Activated T-helper 17 cell treated with anti-CD3 and anti-CD28 coated beads, Interleukin-2, amount 50 U/mL, for 72 hours (primary cell): ENCODE measurements around the gene DAPL1. TPM values are rescaled to one million over a fixed set of nuclear protein-coding genes. Genes with fewer than 3 reads are reported as not detected.
"Not testable (repeated sequence)": the region's sequence is repeated elsewhere in the genome, so short reads cannot be mapped to it uniquely, and the experiment has no call there.

ENCODE experiments used
- ATAC-seq: fragments of 150-1000 bp; cut with Tn5 transposase; replicated peaks from 2 replicates; pipeline ENCODE4 v1.10.0; 2021; ENCODE audit warnings: mild to moderate bottlenecking, moderate library complexity
- H3K27ac Mint-ChIP-seq: one replicate; pipeline ENCODE4 v1.8.0; 2022; ENCODE audit warnings: mixed read lengths
- H3K27me3 Mint-ChIP-seq: one replicate; pipeline ENCODE4 v1.8.0; 2022; ENCODE audit warnings: mixed read lengths
- H3K36me3 Mint-ChIP-seq: one replicate; pipeline ENCODE4 v1.8.0; 2022; ENCODE audit warnings: low read depth, mild to moderate bottlenecking, mixed read lengths
- H3K4me1 Mint-ChIP-seq: one replicate; pipeline ENCODE4 v1.8.0; 2022; ENCODE audit warnings: mixed read lengths
- H3K4me3 Mint-ChIP-seq: one replicate; pipeline ENCODE4 v1.8.0; 2022; ENCODE audit warnings: mild to moderate bottlenecking, mixed read lengths
- H3K9me3 Mint-ChIP-seq: one replicate; pipeline ENCODE4 v1.8.0; 2022; ENCODE audit warnings: mixed read lengths
- total RNA-seq, 2 donors: library from RNA; stranded (reverse); gene quantifications; one replicate each; pipeline ENCODE4 v1.2.3, GENCODE V29; 2022

DAPL1 gene
- total RNA-seq, 2 donors from 2014 or later: not detected

DNA sequence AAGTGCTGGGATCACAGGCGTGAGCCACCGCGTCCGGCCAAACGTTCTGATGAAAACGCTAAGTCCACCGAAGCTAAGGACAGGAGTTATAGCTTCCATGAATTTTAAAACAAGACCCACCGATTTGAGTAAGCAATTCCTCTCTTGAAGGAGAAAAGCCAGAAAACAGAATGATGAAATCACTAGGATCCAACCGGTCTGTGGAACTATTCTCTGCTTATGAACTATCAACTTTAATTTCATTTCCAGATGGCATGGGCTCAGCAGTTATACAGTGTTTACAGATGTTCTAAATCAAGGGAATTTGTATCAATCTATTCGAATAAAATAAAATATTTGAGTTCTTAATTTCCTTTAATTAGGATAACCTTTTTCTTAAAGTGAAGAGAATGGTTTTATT lies 66.5 kb downstream of the DAPL1 start:
- not testable (repeated sequence) for H3K4me1 Mint-ChIP-seq, ATAC-seq, H3K4me3 Mint-ChIP-seq, H3K9me3 Mint-ChIP-seq, H3K36me3 Mint-ChIP-seq, H3K27ac Mint-ChIP-seq, H3K27me3 Mint-ChIP-seq

DNA sequence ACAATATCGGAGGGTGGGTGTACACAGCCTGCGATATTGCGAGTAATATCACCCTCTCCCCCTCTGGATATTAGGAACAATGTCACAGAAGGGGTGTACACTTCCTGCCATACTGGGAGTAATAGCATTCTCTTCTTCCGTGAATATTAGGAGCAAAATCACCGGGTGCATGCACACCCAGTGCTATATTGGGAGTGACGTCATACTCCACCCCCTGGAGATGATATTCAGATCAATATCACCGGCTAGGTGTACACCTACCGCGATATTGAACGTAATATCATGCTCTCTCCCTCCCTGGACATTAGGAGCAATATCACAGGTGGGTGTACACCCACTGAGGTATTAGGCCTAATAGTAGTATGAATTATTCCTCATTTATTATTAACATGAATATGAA lies 70.4 kb downstream of the DAPL1 start:
- H3K36me3 Mint-ChIP-seq, H3K4me3 Mint-ChIP-seq, H3K9me3 Mint-ChIP-seq, H3K27ac Mint-ChIP-seq, ATAC-seq, H3K4me1 Mint-ChIP-seq, H3K27me3 Mint-ChIP-seq: not testable (repeated sequence)

Other genes with a start within 250 kb of the DAPL1 start
- 1 to 10 TPM; 1.4 to 1.7 TPM for gene TANC1, start 173.3 kb downstream of the DAPL1 start, total RNA-seq